Testis (tissue), 3 donors: ENCODE measurements around the gene C21orf58. TPM values are rescaled to one million over a fixed set of nuclear protein-coding genes. Genes with fewer than 3 reads are reported as not detected.

Experiments
- DNase-seq: peaks from one replicate; pipeline ENCODE4 v3.0.0-alpha.2; 2019
- H3K27ac ChIP-seq, 2 donors: fragments of 200-600 bp; sonication (generic); one replicate each; pipeline ENCODE4 v1.5.1; 2019
- H3K27me3 ChIP-seq: fragments of 200-600 bp; sonication (generic); one replicate; pipeline ENCODE4 v1.5.1; 2019
- H3K36me3 ChIP-seq: fragments of 200-600 bp; sonication (generic); one replicate; pipeline ENCODE4 v1.5.1; 2017; ENCODE audit warnings: low read depth; ENCODE audit errors: missing control alignments
- H3K4me1 ChIP-seq: fragments of 200-600 bp; sonication (generic); one replicate; pipeline ENCODE4 v1.5.1; 2019
- H3K4me3 ChIP-seq, 2 donors: fragments of 200-600 bp; sonication (generic); one replicate each; pipeline ENCODE4 v1.5.1; 2017 to 2019
- H3K9me3 ChIP-seq: fragments of 200-600 bp; sonication (generic); one replicate; pipeline ENCODE4 v1.5.1; 2017
- POLR2A ChIP-seq: fragments of 450-650 bp; IDR thresholded peaks from one replicate; pipeline ENCODE4 v1.6.1; 2017; ENCODE audit warnings: antibody characterized with exemption, mild to moderate bottlenecking, moderate library complexity
- WGBS, 2 donors: methylation state at CpG; one replicate each; pipeline ENCODE4 v1.1.5; 2018; 5-methylcytosine and 5-hydroxymethylcytosine counted together
- intact Hi-C: fragments of 100-400 bp; cut with DNase I; formaldehyde crosslinking; loops from one replicate; pipeline ENCODE4 v1.15.1; 2023; ENCODE audit warnings: low total_unique reads
- polyA plus RNA-seq: library from polyadenylated mRNA; stranded (reverse); fragments of 350-450 nt; fragmentation: Illumina TruSeq; extraction: RNeasy Lipid Tissue Mini Kit (QIAGEN cat#74804); gene quantifications from one replicate; pipeline ENCODE4 v1.2.3, GENCODE V29; 2014; ENCODE audit warnings: low read depth, low replicate concordance; ENCODE audit not compliant: insufficient read depth
- total RNA-seq, 2 donors: library from RNA; depleted of rRNA; stranded (reverse); fragments of >200 nt; gene quantifications; one replicate each; pipeline ENCODE4 v1.2.3, GENCODE V29; 2016
- TF ChIP-seq, protein P1 (sequence below), 3 experiments: fragments of 450-650 bp in 2 of 3; fragments of 200-600 bp in 1 of 3; sonication (generic) in 1 of 3; IDR thresholded peaks; one replicate each; pipeline ENCODE4 v1.5.1; 2016 to 2019; ENCODE audit warnings: antibody characterized with exemption in 3 of 3, mild to moderate bottlenecking in 2 of 3, moderate library complexity in 1 of 3

C21orf58 gene
- total and polyA plus RNA-seq, 3 donors from 2014 or later, result 13.6 to 21.6 (median 13.7) TPM

DNA sequence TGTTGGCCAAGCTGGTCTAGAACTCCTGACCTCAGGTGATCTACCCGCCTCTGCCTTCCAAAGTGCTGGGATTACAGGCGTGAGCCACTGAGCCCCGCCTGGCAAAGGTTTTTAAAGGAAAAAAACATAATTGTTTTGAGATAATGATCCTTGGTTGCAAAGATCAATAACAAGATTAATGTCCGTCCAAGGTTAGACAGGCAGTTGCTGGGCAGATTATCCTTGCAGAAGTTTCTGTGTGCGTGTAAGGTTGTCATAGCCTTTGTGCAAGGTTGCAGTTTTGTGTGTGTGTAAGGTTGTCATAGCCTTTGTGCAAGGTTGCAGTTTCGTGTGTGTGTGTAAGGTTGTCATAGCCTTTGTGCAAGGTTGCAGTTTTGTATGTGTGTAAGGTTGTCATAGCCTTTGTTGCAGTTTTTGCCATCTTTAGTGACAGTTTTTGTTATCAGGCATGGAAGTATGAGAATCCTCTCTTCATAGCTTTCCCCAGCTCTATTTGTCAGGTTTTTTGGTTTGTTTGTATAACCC is 34.0 kb downstream of the C21orf58 start:
- H3K4me1 ChIP-seq, result peaks cover 6% of the 10 kb centered on the region
- no peak overlapping the region for H3K27ac ChIP-seq
- 71 to 82% methylated on average over 6 of the region's 6 CpGs for WGBS, 2 donors
- no peak for DNase-seq
- intact Hi-C loops, result no loop called here
- no peak overlapping the region for H3K4me3 ChIP-seq
- no peaks in the 10 kb centered on the region for H3K27me3 ChIP-seq
- no peaks in the 10 kb centered on the region for H3K9me3 ChIP-seq
- no peaks in the 10 kb centered on the region for H3K36me3 ChIP-seq
- TF ChIP-seq POLR2A, result no peak

GRCh38 chr21:46287541-46287940 is 36.1 kb downstream of the C21orf58 start:
- DNase-seq, result no peak
- peaks cover 11% of the 10 kb centered on the region for H3K4me1 ChIP-seq
- intact Hi-C loops, result no loop called here
- no peaks in the 10 kb centered on the region for H3K9me3 ChIP-seq
- no peaks in the 10 kb centered on the region for H3K36me3 ChIP-seq
- TF ChIP-seq, protein P1, sequence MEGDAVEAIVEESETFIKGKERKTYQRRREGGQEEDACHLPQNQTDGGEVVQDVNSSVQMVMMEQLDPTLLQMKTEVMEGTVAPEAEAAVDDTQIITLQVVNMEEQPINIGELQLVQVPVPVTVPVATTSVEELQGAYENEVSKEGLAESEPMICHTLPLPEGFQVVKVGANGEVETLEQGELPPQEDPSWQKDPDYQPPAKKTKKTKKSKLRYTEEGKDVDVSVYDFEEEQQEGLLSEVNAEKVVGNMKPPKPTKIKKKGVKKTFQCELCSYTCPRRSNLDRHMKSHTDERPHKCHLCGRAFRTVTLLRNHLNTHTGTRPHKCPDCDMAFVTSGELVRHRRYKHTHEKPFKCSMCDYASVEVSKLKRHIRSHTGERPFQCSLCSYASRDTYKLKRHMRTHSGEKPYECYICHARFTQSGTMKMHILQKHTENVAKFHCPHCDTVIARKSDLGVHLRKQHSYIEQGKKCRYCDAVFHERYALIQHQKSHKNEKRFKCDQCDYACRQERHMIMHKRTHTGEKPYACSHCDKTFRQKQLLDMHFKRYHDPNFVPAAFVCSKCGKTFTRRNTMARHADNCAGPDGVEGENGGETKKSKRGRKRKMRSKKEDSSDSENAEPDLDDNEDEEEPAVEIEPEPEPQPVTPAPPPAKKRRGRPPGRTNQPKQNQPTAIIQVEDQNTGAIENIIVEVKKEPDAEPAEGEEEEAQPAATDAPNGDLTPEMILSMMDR (IDR thresholded peaks at IDR 0.05), result no peak
- no peak for TF ChIP-seq POLR2A
- no peaks in the 10 kb centered on the region for H3K27me3 ChIP-seq
- 84 to 89% methylated on average over 10 of the region's 10 CpGs for WGBS, 2 donors
- no peak overlapping the region for H3K4me3 ChIP-seq
- no peak overlapping the region for H3K27ac ChIP-seq

DNA sequence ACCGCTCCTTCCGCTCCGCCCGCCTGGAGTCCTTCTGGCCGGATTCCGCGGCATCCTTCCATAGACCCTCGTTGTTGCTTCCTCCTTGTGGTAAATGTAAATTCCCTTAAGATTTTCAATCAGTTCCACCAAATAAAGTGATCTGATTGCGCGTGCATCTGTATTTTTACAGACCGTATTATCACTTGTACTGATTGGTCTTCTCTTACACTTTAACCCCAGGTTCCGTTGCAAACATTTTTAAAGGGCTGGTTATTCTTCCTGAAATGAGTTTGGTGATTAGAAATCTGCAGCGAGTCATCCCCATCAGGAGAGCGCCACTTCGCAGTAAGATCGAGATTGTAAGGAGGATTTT is 37.0 kb downstream of the C21orf58 start:
- peak overlapping the region; percentile 85 to 96 for H3K4me3 ChIP-seq
- peak overlapping the region; percentile 95 for H3K27ac ChIP-seq
- H3K9me3 ChIP-seq, result no peaks in the 10 kb centered on the region
- no peaks in the 10 kb centered on the region for H3K36me3 ChIP-seq
- TF ChIP-seq POLR2A, result no peak
- TF ChIP-seq, protein P1 (IDR thresholded peaks at IDR 0.05), result peak in 1 of 3 experiments; percentile 5
- 0 to 1% methylated on average over 16 of the region's 16 CpGs for WGBS, 2 donors
- H3K27me3 ChIP-seq, result no peaks in the 10 kb centered on the region
- no peak for DNase-seq
- intact Hi-C loops, result no loop called here
- H3K4me1 ChIP-seq, result peaks cover 19% of the 10 kb centered on the region

DNA sequence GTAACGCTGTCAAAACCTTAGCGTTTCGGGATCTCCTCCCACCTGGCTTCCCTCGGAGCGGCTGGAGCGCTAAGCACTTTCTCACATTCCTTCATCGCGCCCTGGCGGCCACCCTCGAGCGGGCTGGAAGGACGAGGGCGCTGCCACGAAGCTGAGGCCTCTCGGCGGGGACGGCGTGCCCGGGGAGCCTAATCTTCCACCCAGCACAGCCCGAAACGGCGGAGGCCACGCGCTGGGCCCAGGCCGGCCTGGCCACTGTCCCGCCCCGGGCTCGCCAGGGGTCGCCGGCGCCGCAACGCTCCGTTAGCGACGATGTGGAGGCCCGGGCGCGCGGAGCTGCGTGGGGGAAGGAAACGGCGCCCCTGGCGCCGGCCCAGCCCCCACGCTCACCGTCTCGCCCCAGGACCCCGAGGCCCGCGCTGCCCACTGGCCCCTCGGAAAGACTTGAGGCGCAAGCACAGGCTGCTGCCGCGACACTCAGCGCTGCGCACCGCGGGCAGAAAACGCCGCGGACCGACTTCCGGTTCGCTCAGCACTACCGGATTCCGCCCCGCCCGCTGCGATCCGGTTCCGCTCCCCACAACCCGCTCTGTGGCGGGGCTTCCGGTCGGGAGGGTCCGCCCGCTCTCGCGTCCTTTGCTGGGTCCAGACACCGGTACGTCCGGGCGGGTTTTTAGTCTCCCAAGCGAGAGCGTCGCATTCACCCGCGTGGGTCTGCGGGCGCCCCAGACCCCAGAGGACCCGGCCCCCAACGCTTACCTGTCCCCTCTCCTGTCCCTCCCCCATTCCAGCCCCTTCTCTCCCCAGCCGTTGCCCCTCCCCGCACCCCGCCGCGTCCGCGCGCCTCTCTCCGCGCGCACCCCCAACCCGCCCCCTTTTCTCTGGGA is 37.7 kb downstream of the C21orf58 start, which contains the start of gene YBEY:
Gene YBEY, plus strand, starts transcription at position 582 of the 887 bp plus-strand sequence. CDS start 572 bp downstream, outside the sequence.
- peak within 1 kb of the TSS; percentile 95 for H3K27ac ChIP-seq
- no peak for TF ChIP-seq POLR2A
- TF ChIP-seq, protein P1 (IDR thresholded peaks at IDR 0.05), result peak; percentile 16 to 20 (median 19)
- intact Hi-C loops, result no loop called here
- no peaks in the 10 kb centered on the region for H3K27me3 ChIP-seq
- no peaks in the 10 kb centered on the region for H3K9me3 ChIP-seq
- WGBS, 2 donors, result 1% methylated on average over 38 to 104 of the region's 105 CpGs
- peak; percentile 91 for DNase-seq
- H3K4me3 ChIP-seq, result peak within 1 kb of the TSS; percentile 85 to 96
- no peaks in the 10 kb centered on the region for H3K36me3 ChIP-seq
- peaks cover 19% of the 10 kb centered on the region for H3K4me1 ChIP-seq

GRCh38 chr21:46285206-46285661 is 38.4 kb downstream of the C21orf58 start, which contains the start of gene MCM3AP:
MCM3AP (minus strand) TSS chr21:46285611; CDS start chr21:46285286, 325 bp downstream.
- 25 to 33% methylated on average over 6 of the region's 6 CpGs for WGBS, 2 donors
- H3K27ac ChIP-seq, result peak within 1 kb of the TSS; percentile 95
- no peaks in the 10 kb centered on the region for H3K36me3 ChIP-seq
- no peak for DNase-seq
- no peak for TF ChIP-seq POLR2A
- TF ChIP-seq, protein P1 (IDR thresholded peaks at IDR 0.05), result no peak
- H3K27me3 ChIP-seq, result no peaks in the 10 kb centered on the region
- intact Hi-C loops, result no loop called here
- peak within 1 kb of the TSS; percentile 85 to 96 for H3K4me3 ChIP-seq
- H3K9me3 ChIP-seq, result no peaks in the 10 kb centered on the region
- H3K4me1 ChIP-seq, result peaks cover 19% of the 10 kb centered on the region
